ENCODE data around the gene INF2.

The INF2 gene

GRCh38 chr14:104714681-104715080 is 25.3 kb downstream of the INF2 start:
- no peak for DNase-seq
- no peak overlapping the region for H3K27ac ChIP-seq (ENCODE audit: low read depth, low read length)
- H3K27me3 ChIP-seq (ENCODE audit: insufficient read depth, low read length), result no peaks in the 10 kb centered on the region
- no peak overlapping the region for H2AFZ ChIP-seq (ENCODE audit: insufficient read depth, low read length, poor library complexity)
- H2BK5ac ChIP-seq (ENCODE audit: low read depth, low read length, poor library complexity), result no peak overlapping the region
- H4K91ac ChIP-seq (ENCODE audit: low read depth, low read length), result no peak overlapping the region
- H4K12ac ChIP-seq (ENCODE audit: low read depth, low read length), result no peak overlapping the region
- WGBS (ENCODE audit: extremely low coverage, insufficient coverage, insufficient read length), result no CpG with 5 or more reads among the region's 31 CpGs
- H2BK12ac ChIP-seq (ENCODE audit: low read length), result no peak overlapping the region
- no peak overlapping the region for H3K23ac ChIP-seq (ENCODE audit: low read length)
- no peak overlapping the region for H3K14ac ChIP-seq (ENCODE audit: low read length)
- H3K4me3 ChIP-seq (ENCODE audit: low read depth, low read length), result no peak overlapping the region
- H3K79me2 ChIP-seq (ENCODE audit: control insufficient read depth, insufficient read depth, low read length, poor library complexity), result no peaks in the 10 kb centered on the region
- no peaks in the 10 kb centered on the region for H3K4me1 ChIP-seq (ENCODE audit: control insufficient read depth in 1 of 2, insufficient read depth in 2 of 2, low read length in 2 of 2)
- H3K79me1 ChIP-seq (ENCODE audit: low read length), result no peaks in the 10 kb centered on the region
- H3K4ac ChIP-seq (ENCODE audit: low read depth, low read length), result no peak overlapping the region
- no peak overlapping the region for H3K18ac ChIP-seq (ENCODE audit: low read length)
- H2BK120ac ChIP-seq (ENCODE audit: insufficient read depth, low read length, poor library complexity), result no peak overlapping the region
- H3K36me3 ChIP-seq (ENCODE audit: control insufficient read depth in 1 of 2, insufficient read depth in 2 of 2, low read length in 2 of 2), result peaks cover 90 to 93% of the 10 kb centered on the region in 2 experiments
- no peak overlapping the region for H2AK5ac ChIP-seq (ENCODE audit: low read length)
- no peak overlapping the region for H3K9ac ChIP-seq (ENCODE audit: low read length)
- H4K8ac ChIP-seq (ENCODE audit: low read depth, low read length), result no peak overlapping the region
- H3K9me3 ChIP-seq (ENCODE audit: insufficient read depth, low read depth, low read length), result peaks cover 2% of the 10 kb centered on the region
- no peak overlapping the region for H3K4me2 ChIP-seq (ENCODE audit: low read length)

- no peak overlapping the region for H3K27ac ChIP-seq (ENCODE audit: low read depth, low read length)
- H4K8ac ChIP-seq (ENCODE audit: low read depth, low read length), result no peak overlapping the region
- no peak overlapping the region for H2BK5ac ChIP-seq (ENCODE audit: low read depth, low read length, poor library complexity)
- H4K12ac ChIP-seq (ENCODE audit: low read depth, low read length), result no peak overlapping the region
- H3K79me1 ChIP-seq (ENCODE audit: low read length), result no peaks in the 10 kb centered on the region
- H2BK12ac ChIP-seq (ENCODE audit: low read length), result no peak overlapping the region
- H3K9ac ChIP-seq (ENCODE audit: low read length), result no peak overlapping the region
- H3K9me3 ChIP-seq (ENCODE audit: insufficient read depth, low read depth, low read length), result peaks cover 2% of the 10 kb centered on the region
- H3K4me3 ChIP-seq (ENCODE audit: low read depth, low read length), result no peak overlapping the region
- no peak overlapping the region for H3K23ac ChIP-seq (ENCODE audit: low read length)
- H3K36me3 ChIP-seq (ENCODE audit: control insufficient read depth in 1 of 2, insufficient read depth in 2 of 2, low read length in 2 of 2), result peaks cover 90 to 93% of the 10 kb centered on the region in 2 experiments
- no peak overlapping the region for H2BK120ac ChIP-seq (ENCODE audit: insufficient read depth, low read length, poor library complexity)
- H2AK5ac ChIP-seq (ENCODE audit: low read length), result no peak overlapping the region
- H3K18ac ChIP-seq (ENCODE audit: low read length), result no peak overlapping the region
- no CpG with 5 or more reads among the region's 18 CpGs for WGBS (ENCODE audit: extremely low coverage, insufficient coverage, insufficient read length)
- DNase-seq, result peak; percentile 98
- H3K14ac ChIP-seq (ENCODE audit: low read length), result no peak overlapping the region
- no peaks in the 10 kb centered on the region for H3K27me3 ChIP-seq (ENCODE audit: insufficient read depth, low read length)
- H3K4me1 ChIP-seq (ENCODE audit: control insufficient read depth in 1 of 2, insufficient read depth in 2 of 2, low read length in 2 of 2), result no peaks in the 10 kb centered on the region
- no peaks in the 10 kb centered on the region for H3K79me2 ChIP-seq (ENCODE audit: control insufficient read depth, insufficient read depth, low read length, poor library complexity)
- no peak overlapping the region for H4K91ac ChIP-seq (ENCODE audit: low read depth, low read length)
- H3K4ac ChIP-seq (ENCODE audit: low read depth, low read length), result no peak overlapping the region
- H2AFZ ChIP-seq (ENCODE audit: insufficient read depth, low read length, poor library complexity), result no peak overlapping the region
- H3K4me2 ChIP-seq (ENCODE audit: low read length), result no peak overlapping the region
Measured at GRCh38 chr14:104715416-104715815, 26.0 kb downstream of the INF2 start.

- Histone ChIP-seq H3K14ac (ENCODE audit: low read length) (no peak overlapping the region), H4K91ac (ENCODE audit: low read depth, low read length) (no peak overlapping the region), H3K27me3 (ENCODE audit: insufficient read depth, low read length) (no peaks in the 10 kb centered on the region), H3K4me2 (ENCODE audit: low read length) (no peak overlapping the region), H3K4ac (ENCODE audit: low read depth, low read length) (no peak overlapping the region), H3K79me1 (ENCODE audit: low read length) (no peaks in the 10 kb centered on the region), H3K9me3 (ENCODE audit: insufficient read depth, low read depth, low read length) (peaks cover 2% of the 10 kb centered on the region), H3K23ac (ENCODE audit: low read length) (no peak overlapping the region), H4K8ac (ENCODE audit: low read depth, low read length) (no peak overlapping the region), H4K12ac (ENCODE audit: low read depth, low read length) (no peak overlapping the region), H2BK5ac (ENCODE audit: low read depth, low read length, poor library complexity) (no peak overlapping the region), H2AFZ (ENCODE audit: insufficient read depth, low read length, poor library complexity) (no peak overlapping the region), H3K18ac (ENCODE audit: low read length) (no peak overlapping the region), H3K9ac (ENCODE audit: low read length) (no peak overlapping the region), H3K36me3 (ENCODE audit: control insufficient read depth in 1 of 2, insufficient read depth in 2 of 2, low read length in 2 of 2) (peaks cover 87 to 91% of the 10 kb centered on the region in 2 experiments), H2BK12ac (ENCODE audit: low read length) (no peak overlapping the region), H2BK120ac (ENCODE audit: insufficient read depth, low read length, poor library complexity) (no peak overlapping the region), H3K4me3 (ENCODE audit: low read depth, low read length) (no peak overlapping the region), H3K79me2 (ENCODE audit: control insufficient read depth, insufficient read depth, low read length, poor library complexity) (no peaks in the 10 kb centered on the region), H3K4me1 (ENCODE audit: control insufficient read depth in 1 of 2, insufficient read depth in 2 of 2, low read length in 2 of 2) (no peaks in the 10 kb centered on the region), H3K27ac (ENCODE audit: low read depth, low read length) (no peak overlapping the region), H2AK5ac (ENCODE audit: low read length) (no peak overlapping the region)
- no peak for DNase-seq
- WGBS (ENCODE audit: extremely low coverage, insufficient coverage, insufficient read length), result no CpG with 5 or more reads among the region's 12 CpGs
Measured at GRCh38 chr14:104715871-104716270, 26.5 kb downstream of the INF2 start.

- whole genome bisulfite sequencing (ENCODE audit: extremely low coverage, insufficient coverage, insufficient read length), result no CpG with 5 or more reads among the region's 22 CpGs
- Histone ChIP-seq H3K79me2 (ENCODE audit: control insufficient read depth, insufficient read depth, low read length, poor library complexity) (no peaks in the 10 kb centered on the region), H4K8ac (ENCODE audit: low read depth, low read length) (no peak overlapping the region), H3K14ac (ENCODE audit: low read length) (no peak overlapping the region), H3K4me2 (ENCODE audit: low read length) (no peak overlapping the region), H3K36me3 (ENCODE audit: control insufficient read depth in 1 of 2, insufficient read depth in 2 of 2, low read length in 2 of 2) (peaks cover 84 to 86% of the 10 kb centered on the region in 2 experiments), H4K91ac (ENCODE audit: low read depth, low read length) (no peak overlapping the region), H3K4me3 (ENCODE audit: low read depth, low read length) (no peak overlapping the region), H2BK5ac (ENCODE audit: low read depth, low read length, poor library complexity) (no peak overlapping the region), H3K79me1 (ENCODE audit: low read length) (no peaks in the 10 kb centered on the region), H2BK120ac (ENCODE audit: insufficient read depth, low read length, poor library complexity) (no peak overlapping the region), H3K4me1 (ENCODE audit: control insufficient read depth in 1 of 2, insufficient read depth in 2 of 2, low read length in 2 of 2) (no peaks in the 10 kb centered on the region), H3K27me3 (ENCODE audit: insufficient read depth, low read length) (no peaks in the 10 kb centered on the region), H3K18ac (ENCODE audit: low read length) (no peak overlapping the region), H3K27ac (ENCODE audit: low read depth, low read length) (no peak overlapping the region), H3K23ac (ENCODE audit: low read length) (no peak overlapping the region), H4K12ac (ENCODE audit: low read depth, low read length) (no peak overlapping the region), H3K9me3 (ENCODE audit: insufficient read depth, low read depth, low read length) (peaks cover 2% of the 10 kb centered on the region), H3K4ac (ENCODE audit: low read depth, low read length) (no peak overlapping the region), H2AK5ac (ENCODE audit: low read length) (no peak overlapping the region), H2AFZ (ENCODE audit: insufficient read depth, low read length, poor library complexity) (no peak overlapping the region), H2BK12ac (ENCODE audit: low read length) (no peak overlapping the region), H3K9ac (ENCODE audit: low read length) (no peak overlapping the region)
- DNase-seq, result no peak
Measured at GRCh38 chr14:104717137-104717536, 27.7 kb downstream of the INF2 start.
